SIG-M5 (cell line): ENCODE data around the gene B3GNT9.

Source experiments
- DNase-seq: peaks from one replicate; lab custom pipeline; 2025; lab: John Stamatoyannopoulos, UW

The B3GNT9 gene

GRCh38 chr16:67167588-67167987 lies 16.8 kb upstream of the B3GNT9 start:
- no peak for DNase-seq

GRCh38 chr16:67166598-67167168 lies 15.9 kb upstream of the B3GNT9 start:
- DNase-seq = no peak

- DNase-seq = no peak
Measured at GRCh38 chr16:67166110-67166547, 15.3 kb upstream of the B3GNT9 start.

- DNase-seq = no peak
Measured at GRCh38 chr16:67165121-67166078, 14.6 kb upstream of the B3GNT9 start.

- no peak for DNase-seq
Measured at GRCh38 chr16:67164599-67165061, 13.8 kb upstream of the B3GNT9 start, which contains the start of gene HSF4. Gene HSF4, plus strand, starts transcription at chr16:67164745. Its CDS starts 67 bp downstream, at chr16:67164812.

GRCh38 chr16:67163999-67164558 lies 13.3 kb upstream of the B3GNT9 start:
- no peak for DNase-seq

GRCh38 chr16:67163164-67163998 lies 12.6 kb upstream of the B3GNT9 start:
- DNase-seq = no peak

- no peak for DNase-seq
Measured at GRCh38 chr16:67162506-67163163, 11.8 kb upstream of the B3GNT9 start.

- no peak for DNase-seq
Measured at GRCh38 chr16:67161595-67162058, 10.8 kb upstream of the B3GNT9 start.

- DNase-seq = no peak
Measured at GRCh38 chr16:67158637-67159600, 8.1 kb upstream of the B3GNT9 start.

- no peak for DNase-seq
Measured at GRCh38 chr16:67157892-67158635, 7.3 kb upstream of the B3GNT9 start.

- no peak for DNase-seq
Measured at GRCh38 chr16:67157106-67157748, 6.4 kb upstream of the B3GNT9 start.

GRCh38 chr16:67156143-67156844 lies 5.5 kb upstream of the B3GNT9 start:
- no peak for DNase-seq

GRCh38 chr16:67155295-67156142 lies 4.7 kb upstream of the B3GNT9 start:
- DNase-seq = no peak

- no peak for DNase-seq
Measured at GRCh38 chr16:67154578-67155294, 3.9 kb upstream of the B3GNT9 start.

- no peak for DNase-seq
Measured at GRCh38 chr16:67151431-67152097, 766 bp upstream of the B3GNT9 start.
